Gastroesophageal sphincter (tissue), 3 donors: Measurements from ENCODE around the gene ZFAND2A.

Source experiments
- EP300 ChIP-seq: sonication (generic); formaldehyde crosslinking; IDR thresholded peaks from one replicate; pipeline ENCODE4 v1.6.1; 2017; ENCODE audit warnings: antibody characterized with exemption, mild to moderate bottlenecking
- POLR2A ChIP-seq, 2 donors: fragments of 450-650 bp; IDR thresholded peaks; one replicate each; pipeline ENCODE4 v1.6.1; 2017; ENCODE audit warnings: antibody characterized with exemption in 2 of 2, mild to moderate bottlenecking in 2 of 2, moderate library complexity in 1 of 2
- POLR2AphosphoS5 ChIP-seq: sonication (generic); formaldehyde crosslinking; IDR thresholded peaks from one replicate; pipeline ENCODE4 v1.6.1; 2017; ENCODE audit warnings: antibody characterized with exemption
- TF ChIP-seq, protein P1 (sequence below), 4 experiments: fragments of 200-600 bp in 2 of 4; fragments of 450-650 bp in 2 of 4; sonication (generic) in 1 of 4; IDR thresholded peaks; one replicate each; pipeline ENCODE4 v1.5.1; 2017 to 2019; ENCODE audit warnings: antibody characterized with exemption in 4 of 4, mild to moderate bottlenecking in 2 of 4, moderate library complexity in 2 of 4

DNA sequence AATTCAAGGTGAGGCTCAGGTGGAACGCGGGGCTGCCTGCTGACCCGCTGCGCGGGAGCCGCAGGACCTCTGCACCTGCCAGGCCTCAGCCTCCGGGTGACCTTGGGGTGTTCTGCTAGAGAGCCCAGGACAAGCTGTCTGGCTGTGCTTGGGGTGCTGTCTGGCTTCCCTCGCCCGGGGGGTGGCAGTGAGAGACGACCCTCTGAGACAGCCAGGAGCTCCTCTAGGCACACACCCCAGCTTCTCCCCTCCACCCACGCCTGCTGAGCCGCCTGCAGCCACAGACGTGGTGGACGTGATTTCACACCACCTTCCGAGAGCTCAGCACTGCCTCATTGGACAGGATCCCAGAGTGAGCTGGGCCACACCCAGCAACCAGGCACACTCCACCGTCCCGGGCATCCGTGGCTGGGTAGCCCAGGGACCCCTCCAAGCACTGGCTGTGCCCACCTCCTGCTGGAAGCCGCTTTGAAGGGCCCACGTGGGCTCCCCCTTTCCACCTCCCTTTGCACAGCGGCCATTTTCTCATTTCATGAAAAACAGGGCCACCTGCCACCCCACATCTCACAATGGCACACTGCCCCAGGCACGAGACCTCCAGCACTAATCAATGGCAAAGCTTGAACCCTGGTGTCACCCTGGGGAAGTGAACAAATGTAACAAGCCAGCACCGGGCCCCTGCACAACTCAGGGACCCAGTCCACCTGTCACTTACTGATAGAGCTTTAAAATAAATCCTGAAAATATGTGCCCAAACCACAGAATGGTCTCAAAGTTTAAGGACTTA is 35.0 kb downstream of the ZFAND2A start:
- TF ChIP-seq POLR2AphosphoS5: no peak
- TF ChIP-seq EP300: no peak
- TF ChIP-seq, protein P1, sequence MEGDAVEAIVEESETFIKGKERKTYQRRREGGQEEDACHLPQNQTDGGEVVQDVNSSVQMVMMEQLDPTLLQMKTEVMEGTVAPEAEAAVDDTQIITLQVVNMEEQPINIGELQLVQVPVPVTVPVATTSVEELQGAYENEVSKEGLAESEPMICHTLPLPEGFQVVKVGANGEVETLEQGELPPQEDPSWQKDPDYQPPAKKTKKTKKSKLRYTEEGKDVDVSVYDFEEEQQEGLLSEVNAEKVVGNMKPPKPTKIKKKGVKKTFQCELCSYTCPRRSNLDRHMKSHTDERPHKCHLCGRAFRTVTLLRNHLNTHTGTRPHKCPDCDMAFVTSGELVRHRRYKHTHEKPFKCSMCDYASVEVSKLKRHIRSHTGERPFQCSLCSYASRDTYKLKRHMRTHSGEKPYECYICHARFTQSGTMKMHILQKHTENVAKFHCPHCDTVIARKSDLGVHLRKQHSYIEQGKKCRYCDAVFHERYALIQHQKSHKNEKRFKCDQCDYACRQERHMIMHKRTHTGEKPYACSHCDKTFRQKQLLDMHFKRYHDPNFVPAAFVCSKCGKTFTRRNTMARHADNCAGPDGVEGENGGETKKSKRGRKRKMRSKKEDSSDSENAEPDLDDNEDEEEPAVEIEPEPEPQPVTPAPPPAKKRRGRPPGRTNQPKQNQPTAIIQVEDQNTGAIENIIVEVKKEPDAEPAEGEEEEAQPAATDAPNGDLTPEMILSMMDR (IDR thresholded peaks at IDR 0.05): no peak
- no peak for TF ChIP-seq POLR2A (IDR thresholded peaks at IDR 0.05)
